Prostate gland (tissue), 2 donors: Measurements from ENCODE around the gene GABRB2. TPM values are rescaled to one million over a fixed set of nuclear protein-coding genes. Genes with fewer than 3 reads are reported as not detected.

ENCODE experiments used
- DNase-seq: peaks from one replicate; pipeline ENCODE4 v3.0.0-alpha.2; 2019; ENCODE audit warnings: low spot score
- H3K27ac ChIP-seq, 2 donors: fragments of 200-600 bp; sonication (generic); 2 replicates each; pipeline ENCODE4 v1.5.1; 2017 to 2019
- H3K27me3 ChIP-seq: fragments of 200-600 bp; sonication (generic); replicated peaks from 2 replicates; pipeline ENCODE4 v1.5.1; 2019; ENCODE audit not compliant: insufficient read depth
- H3K36me3 ChIP-seq, 2 donors: fragments of 200-600 bp; sonication (generic); 1 replicate in 1 of 2; 2 replicates in 1 of 2; pipeline versions ENCODE4 v1.5.1 to v1.8.1; 2017 to 2019
- H3K4me1 ChIP-seq: fragments of 200-600 bp; sonication (generic); replicated peaks from 2 replicates; pipeline ENCODE4 v1.5.1; 2019
- H3K4me3 ChIP-seq, 2 donors: fragments of 200-600 bp; sonication (generic); 2 replicates each; pipeline ENCODE4 v1.5.1; 2017 to 2019
- H3K9me3 ChIP-seq: fragments of 200-600 bp; sonication (generic); 2 replicates; pipeline ENCODE4 v1.5.1; 2017
- CTCF ChIP-seq, 4 experiments: fragments of 200-600 bp in 2 of 4; fragments of 450-650 bp in 2 of 4; sonication (generic) in 2 of 4; IDR thresholded peaks; 1 replicate in 3 of 4; 2 replicates in 1 of 4; pipeline ENCODE4 v1.5.1; 2016 to 2019; ENCODE audit warnings: antibody characterized with exemption in 4 of 4, mild to moderate bottlenecking in 2 of 4, moderate library complexity in 2 of 4
- POLR2A ChIP-seq: fragments of 450-650 bp; IDR thresholded peaks from one replicate; pipeline ENCODE4 v1.6.1; 2016; ENCODE audit warnings: antibody characterized with exemption, mild to moderate bottlenecking
- POLR2AphosphoS5 ChIP-seq: sonication (generic); formaldehyde crosslinking; IDR thresholded peaks from one replicate; pipeline ENCODE4 v1.6.1; 2017; ENCODE audit warnings: antibody characterized with exemption
- WGBS: methylation state at CpG from one replicate; pipeline ENCODE4 v1.1.5; 2018; 5-methylcytosine and 5-hydroxymethylcytosine counted together
- intact Hi-C: fragments of 100-400 bp; cut with DNase I; formaldehyde crosslinking; loops from one replicate; pipeline ENCODE4 v1.14.2; 2022
- total RNA-seq, 2 donors: library from RNA; depleted of rRNA; stranded (reverse); fragments of >200 nt; gene quantifications; one replicate each; pipeline ENCODE4 v1.1.0, GENCODE V29; 2016

GABRB2 gene
- total RNA-seq = 1 to 10 TPM in 1 of 2 donors, not detected in 1; 1.1 TPM

- intact Hi-C loops = loop anchor here (10.0 kb wide), 1 partner anchor 1858 kb away; no protein-coding TSS in a partner anchor
- TF ChIP-seq CTCF (IDR thresholded peaks at IDR 0.05) (no peak), POLR2A (no peak), POLR2AphosphoS5 (no peak)
- no peaks in the 10 kb centered on the region for H3K36me3 ChIP-seq
- H3K9me3 ChIP-seq = no peaks in the 10 kb centered on the region
- H3K27ac ChIP-seq = no peak within 1 kb of the TSS
- H3K27me3 ChIP-seq = peaks cover 21% of the 10 kb centered on the region
- H3K4me1 ChIP-seq = no peaks in the 10 kb centered on the region
- WGBS = under 1% methylated on average over 31 of the region's 31 CpGs
- no peak for DNase-seq
- H3K4me3 ChIP-seq = peak within 1 kb of the TSS; percentile 10 to 11
Observed at GRCh38 chr5:161546470-161547301, at the start of gene GABRB2. Gene GABRB2 (minus strand): TSS chr5:161546725. CDS start chr5:161546643, 82 bp downstream.

- Histone ChIP-seq H3K9me3 (no peaks in the 10 kb centered on the region), H3K4me3 (no peak overlapping the region), H3K27ac (no peak overlapping the region), H3K27me3 (no peaks in the 10 kb centered on the region), H3K36me3 (no peaks in the 10 kb centered on the region), H3K4me1 (no peaks in the 10 kb centered on the region)
- 39% methylated on average over 1 of the region's 1 CpG for WGBS
- no peak for DNase-seq
- intact Hi-C loops = no loop called here
- TF ChIP-seq POLR2A = no peak
- TF ChIP-seq CTCF (IDR thresholded peaks at IDR 0.05) = no peak
- no peak for TF ChIP-seq POLR2AphosphoS5
Observed at GRCh38 chr5:161585798-161586197, 39.3 kb upstream of the GABRB2 start.

- WGBS = 96% methylated on average over 5 of the region's 5 CpGs
- Histone ChIP-seq H3K9me3 (no peaks in the 10 kb centered on the region), H3K4me1 (no peaks in the 10 kb centered on the region), H3K27ac (no peak overlapping the region), H3K36me3 (no peaks in the 10 kb centered on the region), H3K4me3 (no peak overlapping the region), H3K27me3 (no peaks in the 10 kb centered on the region)
- DNase-seq = no peak
- intact Hi-C loops = no loop called here
- TF ChIP-seq POLR2AphosphoS5 (no peak), POLR2A (no peak), CTCF (IDR thresholded peaks at IDR 0.05) (no peak)
Observed at GRCh38 chr5:161580621-161581020, 34.1 kb upstream of the GABRB2 start.

GRCh38 chr5:161572914-161573313 lies 26.4 kb upstream of the GABRB2 start:
- DNase-seq = no peak
- no peak for TF ChIP-seq POLR2AphosphoS5
- TF ChIP-seq CTCF (IDR thresholded peaks at IDR 0.05) = no peak
- no peak for TF ChIP-seq POLR2A

GRCh38 chr5:161566081-161566480 lies 19.6 kb upstream of the GABRB2 start:
- Histone ChIP-seq H3K4me1 (no peaks in the 10 kb centered on the region), H3K36me3 (no peaks in the 10 kb centered on the region), H3K9me3 (no peaks in the 10 kb centered on the region), H3K27me3 (no peaks in the 10 kb centered on the region), H3K27ac (no peak overlapping the region), H3K4me3 (no peak overlapping the region)
- intact Hi-C loops = no loop called here
- WGBS = 91% methylated on average over 2 of the region's 2 CpGs
- no peak for DNase-seq
- no peak for TF ChIP-seq POLR2AphosphoS5
- no peak for TF ChIP-seq CTCF (IDR thresholded peaks at IDR 0.05)
- no peak for TF ChIP-seq POLR2A

More at GRCh38 chr5:161572914-161573313, 26.4 kb upstream of the GABRB2 start:
- Histone ChIP-seq H3K9me3 (no peaks in the 10 kb centered on the region), H3K27me3 (no peaks in the 10 kb centered on the region), H3K4me3 (no peak overlapping the region), H3K36me3 (no peaks in the 10 kb centered on the region), H3K4me1 (no peaks in the 10 kb centered on the region), H3K27ac (no peak overlapping the region)
- WGBS = 71% methylated on average over 3 of the region's 3 CpGs
- intact Hi-C loops = no loop called here
